HepG2 (cell line): ENCODE results near the gene DNAJC5. TPM values are rescaled to one million over a fixed set of nuclear protein-coding genes. Genes with fewer than 3 reads are reported as not detected.

Source experiments
- EZH2 ChIP-seq: conservative IDR thresholded peaks from 2 replicates; pipeline ENCODE4 v1.6.1; 2012; ENCODE audit warnings: mild to moderate bottlenecking, low read depth, low read length, moderate library complexity
- GMEB1 ChIP-seq: sonication (generic); formaldehyde crosslinking; IDR thresholded peaks from 2 replicates; pipeline ENCODE4 v1.5.1; 2020; ENCODE audit warnings: missing genetic modification reagents, mild to moderate bottlenecking, borderline replicate concordance
- HOXD1 ChIP-seq: sonication (generic); formaldehyde crosslinking; IDR thresholded peaks from 2 replicates; pipeline ENCODE4 v1.5.0; 2020; ENCODE audit warnings: missing genetic modification reagents
- KDM5B ChIP-seq: sonication (generic); formaldehyde crosslinking; IDR thresholded peaks from 2 replicates; pipeline ENCODE4 v1.4.0; 2020; ENCODE audit warnings: missing genetic modification reagents, mild to moderate bottlenecking, borderline replicate concordance
- NFATC3 ChIP-seq: sonication (generic); formaldehyde crosslinking; IDR thresholded peaks from 2 replicates; pipeline ENCODE4 v1.5.1; 2020; ENCODE audit warnings: mild to moderate bottlenecking, missing genetic modification reagents
- NONO ChIP-seq, 2 experiments: fragments of 450-650 bp in 1 of 2; sonication (generic) in 1 of 2; formaldehyde crosslinking in 1 of 2; IDR thresholded peaks in 1 of 2; conservative IDR thresholded peaks in 1 of 2; 2 replicates each; pipeline versions ENCODE4 v1.6.1 to v1.8.0; 2017 to 2022; ENCODE audit warnings: mild to moderate bottlenecking in 1 of 2, missing genetic modification reagents in 1 of 2, moderate library complexity in 1 of 2
- TBX2 ChIP-seq: sonication (generic); formaldehyde crosslinking; IDR thresholded peaks from 2 replicates; pipeline ENCODE4 v1.5.0; 2020; ENCODE audit warnings: missing genetic modification reagents, mild to moderate bottlenecking, borderline replicate concordance
- THAP11 ChIP-seq: IDR thresholded peaks from 2 replicates; pipeline ENCODE4 v1.6.1; 2016; ENCODE audit warnings: missing biosample characterization, missing genetic modification reagents
- UBTF ChIP-seq: sonication (generic); formaldehyde crosslinking; IDR thresholded peaks from 2 replicates; pipeline ENCODE4 v1.4.0; 2020; ENCODE audit warnings: mild to moderate bottlenecking, missing genetic modification reagents
- ZNF274 ChIP-seq: sonication (generic); formaldehyde crosslinking; IDR thresholded peaks from 2 replicates; pipeline ENCODE4 v1.5.1; 2020; ENCODE audit warnings: mild to moderate bottlenecking, missing genetic modification reagents
- ZNF547 ChIP-seq: sonication (generic); formaldehyde crosslinking; IDR thresholded peaks from 2 replicates; pipeline ENCODE4 v1.5.1; 2020; ENCODE audit warnings: mild to moderate bottlenecking, missing genetic modification reagents
- ZNF710 ChIP-seq: sonication (generic); formaldehyde crosslinking; IDR thresholded peaks from 2 replicates; pipeline ENCODE4 v1.5.0; 2020; ENCODE audit warnings: mild to moderate bottlenecking, missing genetic modification reagents, borderline replicate concordance
- ZNF790 ChIP-seq: sonication (generic); formaldehyde crosslinking; IDR thresholded peaks from 2 replicates; pipeline ENCODE4 v1.8.0; 2022; ENCODE audit warnings: missing genetic modification reagents, mild to moderate bottlenecking, borderline replicate concordance
- polyA plus RNA-seq, 8 experiments: library from polyadenylated mRNA; depleted of rRNA in 3 of 8; stranded (reverse) in 7 of 8; unstranded in 1 of 8; fragments of >200 nt; fragmentation: Illumina TruSeq in 4 of 8; extraction: Trizol in 4 of 8; gene quantifications; 2 replicates each; pipeline versions ENCODE4 v1.2.1 to v1.2.3, GENCODE V29; 2011 to 2016; ENCODE audit warnings: low read depth in 4 of 8, missing spikeins in 1 of 8, mixed read lengths in 1 of 8; ENCODE audit not compliant: insufficient read depth in 1 of 8
- total RNA-seq, 5 experiments: library from RNA; depleted of rRNA; stranded (reverse); fragments of >200 nt; fragmentation: Illumina TruSeq; extraction: Trizol; gene quantifications; 2 replicates each; pipeline ENCODE4 v1.2.3, GENCODE V29; 2016; ENCODE audit warnings: low read depth in 1 of 5
- TF ChIP-seq, protein P1 (sequence below): IDR thresholded peaks from 2 replicates; pipeline ENCODE4 v1.6.1; 2016; ENCODE audit warnings: mild to moderate bottlenecking
- TF ChIP-seq, protein P2 (sequence below): sonication (generic); formaldehyde crosslinking; IDR thresholded peaks from 2 replicates; pipeline ENCODE4 v1.4.0; 2020; ENCODE audit warnings: low read depth, missing genetic modification reagents

The DNAJC5 gene
- total and polyA plus RNA-seq, 2 of the 13 experiments (the other 11 are each of a cell fraction or from before 2014, with no cell fraction given), result 42.8 to 64.5 TPM

DNA sequence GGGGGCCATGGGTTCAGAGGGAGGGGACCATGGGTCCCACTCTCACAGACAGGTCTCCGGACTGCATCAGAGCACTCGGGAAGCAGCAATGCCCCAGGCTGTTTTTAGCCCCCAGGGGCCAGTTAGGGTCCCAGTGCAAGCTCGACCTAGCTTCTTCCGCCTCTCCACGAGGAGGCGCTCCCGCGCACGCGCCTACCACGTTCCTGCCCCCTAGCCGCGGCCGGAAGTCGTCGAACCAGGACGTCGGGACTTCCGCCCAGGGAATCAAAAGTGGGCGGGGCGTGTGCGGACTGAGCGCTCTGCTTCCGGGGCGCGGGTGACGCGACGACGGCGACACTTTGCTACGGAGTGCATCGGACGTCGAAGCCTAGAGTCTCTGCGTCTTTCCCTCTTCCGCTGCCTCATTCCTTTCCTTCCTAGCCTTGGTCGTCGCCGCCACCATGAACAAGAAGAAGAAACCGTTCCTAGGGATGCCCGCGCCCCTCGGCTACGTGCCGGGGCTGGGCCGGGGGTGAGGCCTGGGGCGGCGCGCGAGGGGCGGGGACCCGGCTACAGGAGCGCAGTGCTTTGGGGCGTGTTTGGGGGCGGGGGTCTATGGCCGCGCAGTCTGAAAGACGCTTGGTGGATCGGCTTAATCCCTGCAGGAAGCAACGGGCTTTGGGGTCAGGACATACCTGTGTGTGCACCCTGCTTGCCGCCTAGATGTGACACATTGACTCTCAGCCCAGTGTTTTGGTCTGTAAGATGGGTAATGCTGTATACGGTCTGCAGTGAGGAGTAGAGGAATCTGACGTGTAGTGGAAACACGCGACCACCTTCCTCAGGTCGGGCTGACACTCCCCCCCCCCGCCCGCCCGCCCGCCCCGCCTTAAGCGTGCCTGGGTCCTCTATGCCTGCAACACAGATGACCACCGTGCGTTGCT is 86.1 kb downstream of the DNAJC5 start, which contains the start of gene PRPF6 (continued):
- TF ChIP-seq, protein P1, sequence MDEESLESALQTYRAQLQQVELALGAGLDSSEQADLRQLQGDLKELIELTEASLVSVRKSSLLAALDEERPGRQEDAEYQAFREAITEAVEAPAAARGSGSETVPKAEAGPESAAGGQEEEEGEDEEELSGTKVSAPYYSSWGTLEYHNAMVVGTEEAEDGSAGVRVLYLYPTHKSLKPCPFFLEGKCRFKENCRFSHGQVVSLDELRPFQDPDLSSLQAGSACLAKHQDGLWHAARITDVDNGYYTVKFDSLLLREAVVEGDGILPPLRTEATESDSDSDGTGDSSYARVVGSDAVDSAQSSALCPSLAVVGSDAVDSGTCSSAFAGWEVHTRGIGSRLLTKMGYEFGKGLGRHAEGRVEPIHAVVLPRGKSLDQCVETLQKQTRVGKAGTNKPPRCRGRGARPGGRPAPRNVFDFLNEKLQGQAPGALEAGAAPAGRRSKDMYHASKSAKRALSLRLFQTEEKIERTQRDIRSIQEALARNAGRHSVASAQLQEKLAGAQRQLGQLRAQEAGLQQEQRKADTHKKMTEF (CRISPR knock-in tag), result peak; percentile 99
- 0 out of 2 replicates have a peak, but pooled peaks have one; percentile 45 for TF ChIP-seq ZNF547 (CRISPR knock-in tag)
- peak; percentile 97 for TF ChIP-seq ZNF274 (CRISPR knock-in tag)
- peak; percentile 93 for TF ChIP-seq ZNF710 (CRISPR knock-in tag)
- TF ChIP-seq KDM5B (CRISPR knock-in tag), result peak; percentile 96
- TF ChIP-seq NONO (IDR thresholded peaks at IDR 0.05), result no peak
- peak; percentile 100 for TF ChIP-seq NONO (CRISPR knock-in tag; conservative IDR thresholded peaks at IDR 0.05)
- TF ChIP-seq GMEB1 (CRISPR knock-in tag), result peak; percentile 98
- no peak for TF ChIP-seq EZH2
- peak; percentile 89 for TF ChIP-seq HOXD1
- peak; percentile 98 for TF ChIP-seq THAP11 (CRISPR knock-in tag)
- peak; percentile 87; the same call in 1 of the 2 replicates for TF ChIP-seq ZNF790
- TF ChIP-seq UBTF (CRISPR knock-in tag), result peak; percentile 84
- TF ChIP-seq TBX2, result peak; percentile 99
- TF ChIP-seq, protein P2, sequence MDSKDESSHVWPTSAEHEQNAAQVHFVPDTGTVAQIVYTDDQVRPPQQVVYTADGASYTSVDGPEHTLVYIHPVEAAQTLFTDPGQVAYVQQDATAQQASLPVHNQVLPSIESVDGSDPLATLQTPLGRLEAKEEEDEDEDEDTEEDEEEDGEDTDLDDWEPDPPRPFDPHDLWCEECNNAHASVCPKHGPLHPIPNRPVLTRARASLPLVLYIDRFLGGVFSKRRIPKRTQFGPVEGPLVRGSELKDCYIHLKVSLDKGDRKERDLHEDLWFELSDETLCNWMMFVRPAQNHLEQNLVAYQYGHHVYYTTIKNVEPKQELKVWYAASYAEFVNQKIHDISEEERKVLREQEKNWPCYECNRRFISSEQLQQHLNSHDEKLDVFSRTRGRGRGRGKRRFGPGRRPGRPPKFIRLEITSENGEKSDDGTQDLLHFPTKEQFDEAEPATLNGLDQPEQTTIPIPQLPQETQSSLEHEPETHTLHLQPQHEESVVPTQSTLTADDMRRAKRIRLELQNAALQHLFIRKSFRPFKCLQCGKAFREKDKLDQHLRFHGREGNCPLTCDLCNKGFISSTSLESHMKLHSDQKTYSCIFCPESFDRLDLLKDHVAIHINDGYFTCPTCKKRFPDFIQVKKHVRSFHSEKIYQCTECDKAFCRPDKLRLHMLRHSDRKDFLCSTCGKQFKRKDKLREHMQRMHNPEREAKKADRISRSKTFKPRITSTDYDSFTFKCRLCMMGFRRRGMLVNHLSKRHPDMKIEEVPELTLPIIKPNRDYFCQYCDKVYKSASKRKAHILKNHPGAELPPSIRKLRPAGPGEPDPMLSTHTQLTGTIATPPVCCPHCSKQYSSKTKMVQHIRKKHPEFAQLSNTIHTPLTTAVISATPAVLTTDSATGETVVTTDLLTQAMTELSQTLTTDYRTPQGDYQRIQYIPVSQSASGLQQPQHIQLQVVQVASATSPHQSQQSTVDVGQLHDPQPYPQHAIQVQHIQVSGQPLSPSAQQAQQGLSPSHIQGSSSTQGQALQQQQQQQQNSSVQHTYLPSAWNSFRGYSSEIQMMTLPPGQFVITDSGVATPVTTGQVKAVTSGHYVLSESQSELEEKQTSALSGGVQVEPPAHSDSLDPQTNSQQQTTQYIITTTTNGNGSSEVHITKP (CRISPR knock-in tag), result peak; percentile 86
- no peak; the same call in 1 of the 2 replicates for TF ChIP-seq NFATC3 (CRISPR knock-in tag)
